Neural cell (in vitro differentiated cells): ENCODE results near the gene DNMT3A. TPM values are rescaled to one million over a fixed set of nuclear protein-coding genes. Genes with fewer than 3 reads are reported as not detected.

ENCODE experiments used
- H2AFZ ChIP-seq: fragments of 200-600, 300-800 bp; sonication (generic), shearing (Covaris generic); 2 replicates; pipeline ENCODE4 v1.6.0; 2014; ENCODE audit warnings: low read depth, mild to moderate bottlenecking, antibody characterized with exemption, low read length, moderate library complexity
- H3F3A ChIP-seq: fragments of 200-600 bp; shearing (Covaris generic); 2 replicates; pipeline ENCODE4 v1.6.1; 2016; ENCODE audit warnings: mild to moderate bottlenecking, moderate library complexity, mixed read lengths, antibody characterized with exemption, low read length; ENCODE audit not compliant: insufficient read depth, poor library complexity, severe bottlenecking
- H3K27ac ChIP-seq: fragments of 200-600, 300-800 bp; sonication (generic), shearing (Covaris generic); 2 replicates; pipeline ENCODE4 v1.5.1; 2014; ENCODE audit warnings: mild to moderate bottlenecking, low read length, moderate library complexity
- H3K27me3 ChIP-seq: fragments of 300-800, 200-600 bp; sonication (generic), shearing (Covaris generic); 2 replicates; pipeline ENCODE4 v1.6.0; 2014; ENCODE audit warnings: mild to moderate bottlenecking, low read depth, low read length, moderate library complexity; ENCODE audit not compliant: insufficient read depth
- H3K36me3 ChIP-seq: fragments of 300-800, 200-600 bp; sonication (generic), shearing (Covaris generic); 2 replicates; pipeline ENCODE4 v1.5.1; 2014; ENCODE audit warnings: mild to moderate bottlenecking, antibody characterized with exemption, low read length, moderate library complexity; ENCODE audit not compliant: insufficient read depth
- H3K4me2 ChIP-seq: fragments of 300-800, 200-600 bp; sonication (generic), shearing (Covaris generic); 2 replicates; pipeline ENCODE4 v1.6.0; 2014; ENCODE audit warnings: mild to moderate bottlenecking, low read length
- H3K4me3 ChIP-seq: fragments of 300-800, 200-600 bp; sonication (generic), shearing (Covaris generic); 2 replicates; pipeline ENCODE4 v1.5.1; 2014; ENCODE audit warnings: mild to moderate bottlenecking, low read length, moderate library complexity
- H3K79me2 ChIP-seq: fragments of 200-600 bp; shearing (Covaris generic); replicated peaks from 2 replicates; pipeline ENCODE4 v1.6.0; 2014; ENCODE audit warnings: mild to moderate bottlenecking, low read length, moderate library complexity; ENCODE audit not compliant: insufficient read depth
- H3K9ac ChIP-seq: fragments of 300-800, 200-600 bp; sonication (generic), shearing (Covaris generic); 2 replicates; pipeline ENCODE4 v1.6.1; 2016; ENCODE audit warnings: mild to moderate bottlenecking, low read length, mixed read lengths
- H3K9me2 ChIP-seq: fragments of 200-600 bp; shearing (Covaris generic); 2 replicates; pipeline ENCODE4 v1.6.1; 2016; ENCODE audit warnings: mild to moderate bottlenecking, low read length, mixed read lengths; ENCODE audit not compliant: insufficient read depth
- H3K9me3 ChIP-seq: fragments of 200-600, 300-800 bp; sonication (generic), shearing (Covaris generic); 2 replicates; pipeline ENCODE4 v1.6.1; 2016; ENCODE audit warnings: mild to moderate bottlenecking, mixed run types, low read length, moderate library complexity, mixed read lengths
- H4K20me1 ChIP-seq: fragments of 200-600 bp; shearing (Covaris generic); 2 replicates; pipeline ENCODE4 v1.6.1; 2016; ENCODE audit warnings: mild to moderate bottlenecking, mixed run types; ENCODE audit not compliant: insufficient read depth
- CTCF ChIP-seq: fragments of 450-650 bp; IDR thresholded peaks from 2 replicates; pipeline ENCODE4 v1.5.1; 2014; ENCODE audit warnings: antibody characterized with exemption, mild to moderate bottlenecking, moderate library complexity; ENCODE audit not compliant: poor library complexity, severe bottlenecking
- EP300 ChIP-seq: fragments of 450-650 bp; conservative IDR thresholded peaks from 2 replicates; pipeline ENCODE4 v1.6.1; 2014; ENCODE audit warnings: antibody characterized with exemption, mild to moderate bottlenecking, moderate library complexity; ENCODE audit not compliant: poor library complexity, severe bottlenecking
- EZH2 ChIP-seq: fragments of 200-600, 300-800 bp; shearing (Covaris generic), sonication (generic); IDR thresholded peaks from 2 replicates; pipeline ENCODE4 v1.6.1; 2014; ENCODE audit warnings: antibody characterized with exemption, low read length, borderline replicate concordance, mild to moderate bottlenecking; ENCODE audit not compliant: insufficient read depth, poor library complexity, severe bottlenecking
- MXI1 ChIP-seq: fragments of 450-650 bp; conservative IDR thresholded peaks from 2 replicates; pipeline ENCODE4 v1.6.1; 2014; ENCODE audit warnings: antibody characterized with exemption, mild to moderate bottlenecking; ENCODE audit not compliant: poor library complexity, severe bottlenecking
- POLR2AphosphoS5 ChIP-seq: IDR thresholded peaks from 2 replicates; pipeline ENCODE4 v1.6.1; 2012
- RAD21 ChIP-seq: fragments of 450-650 bp; conservative IDR thresholded peaks from 2 replicates; pipeline ENCODE4 v1.6.1; 2014; ENCODE audit warnings: antibody characterized with exemption, mild to moderate bottlenecking, moderate library complexity
- SMC3 ChIP-seq: fragments of 450-650 bp; conservative IDR thresholded peaks from 2 replicates; pipeline ENCODE4 v1.6.1; 2014; ENCODE audit warnings: antibody characterized with exemption, mild to moderate bottlenecking, moderate library complexity; ENCODE audit not compliant: poor library complexity
- TAF1 ChIP-seq: IDR thresholded peaks from 2 replicates; pipeline ENCODE4 v1.6.1; 2012; ENCODE audit warnings: low read depth
- polyA plus RNA-seq: library from polyadenylated mRNA; depleted of rRNA; stranded (reverse); fragments of >200 nt; gene quantifications from 2 replicates; pipeline ENCODE4 v1.2.3, GENCODE V29; 2014
- TF ChIP-seq, protein P1 (sequence below): IDR thresholded peaks from 2 replicates; pipeline ENCODE4 v1.6.1; 2012; ENCODE audit warnings: borderline replicate concordance

DNMT3A gene
- polyA plus RNA-seq, 1 donor from 2014 or later: 33.0 TPM

- no peaks in the 10 kb centered on the region for H3K9me3 ChIP-seq
- no peak overlapping the region for H2AFZ ChIP-seq
- H3K4me2 ChIP-seq: no peak overlapping the region
- H3K9ac ChIP-seq: no peak overlapping the region
- H3K79me2 ChIP-seq: no peaks in the 10 kb centered on the region
- H4K20me1 ChIP-seq: no peaks in the 10 kb centered on the region
- H3K36me3 ChIP-seq: no peaks in the 10 kb centered on the region
- no peak overlapping the region for H3K27ac ChIP-seq
- no peak overlapping the region for H3K4me3 ChIP-seq
- H3K27me3 ChIP-seq: no peaks in the 10 kb centered on the region
- H3F3A ChIP-seq: no peaks in the 10 kb centered on the region
- H3K9me2 ChIP-seq: no peaks in the 10 kb centered on the region
- TF ChIP-seq CTCF: no peak
- no peak for TF ChIP-seq EP300
- no peak for TF ChIP-seq EZH2
- TF ChIP-seq, protein P1, sequence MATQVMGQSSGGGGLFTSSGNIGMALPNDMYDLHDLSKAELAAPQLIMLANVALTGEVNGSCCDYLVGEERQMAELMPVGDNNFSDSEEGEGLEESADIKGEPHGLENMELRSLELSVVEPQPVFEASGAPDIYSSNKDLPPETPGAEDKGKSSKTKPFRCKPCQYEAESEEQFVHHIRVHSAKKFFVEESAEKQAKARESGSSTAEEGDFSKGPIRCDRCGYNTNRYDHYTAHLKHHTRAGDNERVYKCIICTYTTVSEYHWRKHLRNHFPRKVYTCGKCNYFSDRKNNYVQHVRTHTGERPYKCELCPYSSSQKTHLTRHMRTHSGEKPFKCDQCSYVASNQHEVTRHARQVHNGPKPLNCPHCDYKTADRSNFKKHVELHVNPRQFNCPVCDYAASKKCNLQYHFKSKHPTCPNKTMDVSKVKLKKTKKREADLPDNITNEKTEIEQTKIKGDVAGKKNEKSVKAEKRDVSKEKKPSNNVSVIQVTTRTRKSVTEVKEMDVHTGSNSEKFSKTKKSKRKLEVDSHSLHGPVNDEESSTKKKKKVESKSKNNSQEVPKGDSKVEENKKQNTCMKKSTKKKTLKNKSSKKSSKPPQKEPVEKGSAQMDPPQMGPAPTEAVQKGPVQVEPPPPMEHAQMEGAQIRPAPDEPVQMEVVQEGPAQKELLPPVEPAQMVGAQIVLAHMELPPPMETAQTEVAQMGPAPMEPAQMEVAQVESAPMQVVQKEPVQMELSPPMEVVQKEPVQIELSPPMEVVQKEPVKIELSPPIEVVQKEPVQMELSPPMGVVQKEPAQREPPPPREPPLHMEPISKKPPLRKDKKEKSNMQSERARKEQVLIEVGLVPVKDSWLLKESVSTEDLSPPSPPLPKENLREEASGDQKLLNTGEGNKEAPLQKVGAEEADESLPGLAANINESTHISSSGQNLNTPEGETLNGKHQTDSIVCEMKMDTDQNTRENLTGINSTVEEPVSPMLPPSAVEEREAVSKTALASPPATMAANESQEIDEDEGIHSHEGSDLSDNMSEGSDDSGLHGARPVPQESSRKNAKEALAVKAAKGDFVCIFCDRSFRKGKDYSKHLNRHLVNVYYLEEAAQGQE: no peak
- TF ChIP-seq MXI1: no peak
- no peak for TF ChIP-seq SMC3
- no peak for TF ChIP-seq POLR2AphosphoS5
- no peak for TF ChIP-seq RAD21
- no peak for TF ChIP-seq TAF1
Observed at GRCh38 chr2:25354116-25354515, 12.4 kb upstream of the DNMT3A start.

DNA sequence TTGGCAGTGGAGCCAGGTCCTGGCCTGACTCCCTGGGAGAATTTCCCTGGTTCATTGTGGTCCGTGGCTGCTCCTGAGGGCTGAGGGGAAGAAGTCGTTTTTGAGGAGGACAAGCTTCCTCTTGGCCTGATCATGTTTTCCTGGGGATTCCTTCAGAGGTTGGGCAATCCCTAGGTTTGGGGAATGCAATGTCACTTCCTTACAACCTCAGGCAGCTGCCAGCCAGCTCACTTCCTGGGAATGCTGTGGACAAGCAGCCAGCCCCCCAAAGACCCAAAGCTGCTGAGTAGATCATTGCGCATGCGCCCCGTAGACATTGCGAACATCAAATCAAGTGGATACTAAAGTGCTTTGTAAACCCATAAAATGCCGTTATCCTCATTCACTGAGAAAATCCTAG, 7.7 kb upstream of the DNMT3A start:
- Histone ChIP-seq H3K9ac (no peak overlapping the region), H3K27ac (no peak overlapping the region), H3F3A (no peaks in the 10 kb centered on the region), H3K4me2 (no peak overlapping the region), H3K36me3 (no peaks in the 10 kb centered on the region), H3K9me2 (no peaks in the 10 kb centered on the region), H3K4me3 (no peak overlapping the region), H3K27me3 (no peaks in the 10 kb centered on the region), H3K9me3 (no peaks in the 10 kb centered on the region), H4K20me1 (no peaks in the 10 kb centered on the region), H2AFZ (no peak overlapping the region), H3K79me2 (no peaks in the 10 kb centered on the region)
- TF ChIP-seq, protein P1: no peak
- TF ChIP-seq SMC3 (no peak), EP300 (no peak), RAD21 (no peak), CTCF (no peak), POLR2AphosphoS5 (no peak), EZH2 (no peak), TAF1 (no peak), MXI1 (no peak)
